Cardiac muscle cell (in vitro differentiated cells and primary cell): ENCODE measurements around the gene SAP30L. TPM values are rescaled to one million over a fixed set of nuclear protein-coding genes. Genes with fewer than 3 reads are reported as not detected.

Experiments
- DNase-seq, 2 donors: peaks; one replicate each; pipeline versions ENCODE4 v3.0.0 to v3.0.0-alpha.2; 2010 to 2017; ENCODE audit warnings: low read depth in 1 of 2, low spot score in 1 of 2
- H3K27ac ChIP-seq: fragments of 200-600 bp; sonication (generic); 2 replicates; pipeline ENCODE4 v1.5.1; 2016
- H3K27me3 ChIP-seq: fragments of 200-600 bp; sonication (generic); 2 replicates; pipeline ENCODE4 v1.6.0; 2016; ENCODE audit warnings: control low read depth
- H3K36me3 ChIP-seq: fragments of 200-600 bp; sonication (generic); 2 replicates; pipeline ENCODE4 v1.5.1; 2016; ENCODE audit warnings: control low read depth
- H3K4me1 ChIP-seq: fragments of 200-600 bp; sonication (generic); 2 replicates; pipeline ENCODE4 v1.8.1; 2017; ENCODE audit warnings: low read depth, mild to moderate bottlenecking, mixed run types
- H3K4me3 ChIP-seq: fragments of 200-600 bp; sonication (generic); 2 replicates; pipeline ENCODE4 v1.5.1; 2016; ENCODE audit warnings: mild to moderate bottlenecking
- H3K9me3 ChIP-seq: fragments of 200-600 bp; sonication (generic); 2 replicates; pipeline ENCODE4 v1.5.1; 2017; ENCODE audit warnings: low read depth, mild to moderate bottlenecking, control low read depth
- polyA plus RNA-seq: library from polyadenylated mRNA; unstranded; fragments of >200 nt; fragmentation: Nextera tagmentation; extraction: Ambion mirVana; gene quantifications from 2 replicates; pipeline ENCODE4 v1.2.1, GENCODE V29; 2016
- total RNA-seq: library from RNA; depleted of rRNA; stranded (reverse); fragments of >200 nt; gene quantifications from 2 replicates; pipeline ENCODE4 v1.2.3, GENCODE V29; 2016
- TF ChIP-seq, protein P1 (sequence below): IDR thresholded peaks from 2 replicates; pipeline ENCODE4 v1.5.1; 2012; ENCODE audit warnings: low read depth, mild to moderate bottlenecking, low read length

The SAP30L gene
- total and polyA plus RNA-seq, 2 experiments from 2014 or later: 15.5 to 37.5 TPM

DNA sequence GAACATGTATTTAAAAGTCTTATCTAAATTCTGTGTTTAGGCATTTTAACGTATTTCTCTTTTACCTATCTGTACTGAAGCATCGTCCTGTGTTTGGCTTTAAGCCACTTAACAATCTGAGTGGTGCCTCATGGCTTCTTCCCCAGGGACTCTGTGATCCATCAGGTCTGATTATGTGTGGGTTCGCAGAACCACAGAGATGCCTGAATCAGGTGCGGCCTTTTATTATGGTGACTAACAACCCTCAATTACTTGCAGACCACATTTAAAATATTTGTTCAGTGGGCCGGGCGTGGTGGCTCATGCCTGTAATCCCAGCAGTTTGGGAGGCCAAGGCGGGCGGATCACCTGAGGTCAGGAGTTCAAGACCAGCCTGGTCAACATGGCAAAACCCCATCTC, 39.6 kb upstream of the SAP30L start:
- Histone ChIP-seq H3K27ac (no peak overlapping the region), H3K9me3 (no peaks in the 10 kb centered on the region), H3K4me3 (no peak overlapping the region), H3K36me3 (no peaks in the 10 kb centered on the region), H3K27me3 (no peaks in the 10 kb centered on the region), H3K4me1 (peaks cover 10% of the 10 kb centered on the region)
- no peak for DNase-seq
- TF ChIP-seq, protein P1, sequence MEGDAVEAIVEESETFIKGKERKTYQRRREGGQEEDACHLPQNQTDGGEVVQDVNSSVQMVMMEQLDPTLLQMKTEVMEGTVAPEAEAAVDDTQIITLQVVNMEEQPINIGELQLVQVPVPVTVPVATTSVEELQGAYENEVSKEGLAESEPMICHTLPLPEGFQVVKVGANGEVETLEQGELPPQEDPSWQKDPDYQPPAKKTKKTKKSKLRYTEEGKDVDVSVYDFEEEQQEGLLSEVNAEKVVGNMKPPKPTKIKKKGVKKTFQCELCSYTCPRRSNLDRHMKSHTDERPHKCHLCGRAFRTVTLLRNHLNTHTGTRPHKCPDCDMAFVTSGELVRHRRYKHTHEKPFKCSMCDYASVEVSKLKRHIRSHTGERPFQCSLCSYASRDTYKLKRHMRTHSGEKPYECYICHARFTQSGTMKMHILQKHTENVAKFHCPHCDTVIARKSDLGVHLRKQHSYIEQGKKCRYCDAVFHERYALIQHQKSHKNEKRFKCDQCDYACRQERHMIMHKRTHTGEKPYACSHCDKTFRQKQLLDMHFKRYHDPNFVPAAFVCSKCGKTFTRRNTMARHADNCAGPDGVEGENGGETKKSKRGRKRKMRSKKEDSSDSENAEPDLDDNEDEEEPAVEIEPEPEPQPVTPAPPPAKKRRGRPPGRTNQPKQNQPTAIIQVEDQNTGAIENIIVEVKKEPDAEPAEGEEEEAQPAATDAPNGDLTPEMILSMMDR: no peak

DNA sequence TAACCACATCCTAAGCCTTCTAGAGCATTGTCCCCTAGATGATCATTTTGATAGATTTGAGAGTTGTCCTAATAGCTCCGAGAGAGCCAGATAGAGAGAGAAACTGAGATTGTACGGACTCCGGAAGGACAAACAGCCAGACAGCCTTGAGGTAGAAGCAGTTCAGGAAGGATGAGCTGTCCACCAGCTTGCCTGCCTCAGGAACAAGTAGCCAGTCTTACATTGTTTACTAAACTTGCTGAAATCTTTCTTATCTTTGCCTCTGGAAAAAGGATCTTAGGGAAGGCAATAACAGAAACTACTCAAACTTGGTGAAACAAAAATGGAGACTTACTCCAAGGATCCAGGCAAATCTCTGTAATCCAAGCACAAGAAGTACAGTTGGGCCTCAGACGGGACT, 39.0 kb upstream of the SAP30L start:
- no peak for DNase-seq
- TF ChIP-seq, protein P1: no peak
- Histone ChIP-seq H3K4me1 (peaks cover 10% of the 10 kb centered on the region), H3K9me3 (no peaks in the 10 kb centered on the region), H3K36me3 (no peaks in the 10 kb centered on the region), H3K27ac (no peak overlapping the region), H3K4me3 (no peak overlapping the region), H3K27me3 (no peaks in the 10 kb centered on the region)

DNA sequence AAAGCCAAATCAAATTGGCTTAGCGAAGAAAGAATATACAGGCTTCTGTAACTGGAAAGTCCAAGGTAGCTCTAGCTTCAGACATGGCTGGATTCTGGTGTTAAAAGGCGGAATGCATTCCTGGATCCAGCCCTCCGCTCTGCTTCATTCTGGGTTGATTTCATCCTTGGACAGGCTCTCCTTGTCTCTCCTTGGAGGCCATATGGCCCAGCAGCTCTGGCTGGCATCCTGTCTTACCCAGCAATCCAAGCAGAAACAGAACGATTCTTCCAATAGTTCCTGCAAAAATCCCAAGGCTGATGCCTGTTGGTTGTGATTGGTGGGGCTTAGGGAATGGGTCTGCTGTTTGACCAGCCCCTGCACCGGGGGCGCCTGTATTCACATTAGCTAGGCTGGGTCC, 37.0 kb upstream of the SAP30L start:
- Histone ChIP-seq H3K4me3 (no peak overlapping the region), H3K36me3 (no peaks in the 10 kb centered on the region), H3K9me3 (no peaks in the 10 kb centered on the region), H3K4me1 (peaks cover 10% of the 10 kb centered on the region), H3K27me3 (no peaks in the 10 kb centered on the region), H3K27ac (no peak overlapping the region)
- TF ChIP-seq, protein P1: no peak
- DNase-seq: no peak

DNA sequence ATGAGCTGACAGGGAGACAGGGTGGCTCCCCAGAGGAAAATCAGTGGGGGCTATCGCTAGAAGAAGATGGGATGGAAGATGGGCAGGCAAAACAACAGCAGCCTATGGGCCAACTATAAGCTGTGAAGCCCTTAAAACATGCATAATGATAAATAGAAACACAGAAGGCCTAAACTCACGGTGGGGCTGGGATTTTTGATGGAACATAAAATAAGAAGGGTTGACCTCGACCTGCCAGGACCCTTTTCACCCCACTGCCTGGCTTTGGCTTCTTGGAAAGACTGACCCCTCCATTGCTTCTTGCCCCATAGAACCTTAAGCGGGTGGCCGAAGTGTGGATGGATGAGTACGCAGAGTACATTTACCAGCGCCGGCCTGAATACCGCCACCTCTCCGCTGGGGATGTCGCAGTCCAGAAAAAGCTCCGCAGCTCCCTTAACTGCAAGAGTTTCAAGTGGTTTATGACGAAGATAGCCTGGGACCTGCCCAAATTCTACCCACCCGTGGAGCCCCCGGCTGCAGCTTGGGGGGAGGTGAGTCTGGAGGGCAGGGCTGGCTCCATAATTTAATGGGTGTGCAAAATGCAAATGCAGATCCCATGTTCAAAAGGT, 36.5 kb upstream of the SAP30L start:
- TF ChIP-seq, protein P1: no peak
- no peaks in the 10 kb centered on the region for H3K36me3 ChIP-seq

DNA sequence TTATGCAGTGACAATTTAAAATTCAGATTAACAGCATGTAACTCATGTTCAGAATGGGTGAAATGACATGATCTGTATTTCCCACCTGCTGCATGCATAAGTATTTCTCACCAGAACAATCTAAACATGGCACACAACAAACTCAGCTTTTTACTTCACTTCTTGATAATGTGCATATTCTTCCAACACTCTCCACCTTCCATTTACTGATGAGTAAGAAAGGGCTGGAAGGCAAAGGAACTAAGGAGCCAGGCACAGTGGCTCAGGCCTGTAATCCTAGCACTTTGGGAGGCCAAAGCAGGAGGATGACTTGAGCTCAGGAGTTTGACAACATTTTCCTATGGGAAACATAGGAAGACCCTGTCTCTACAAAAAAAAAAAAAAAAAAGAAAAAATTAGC, 35.8 kb upstream of the SAP30L start:
- peaks cover 6% of the 10 kb centered on the region for H3K4me1 ChIP-seq
- H3K27ac ChIP-seq: no peak overlapping the region
- no peak overlapping the region for H3K4me3 ChIP-seq
- H3K27me3 ChIP-seq: no peaks in the 10 kb centered on the region
- TF ChIP-seq, protein P1: no peak
- H3K36me3 ChIP-seq: no peaks in the 10 kb centered on the region
- no peak for DNase-seq
- no peaks in the 10 kb centered on the region for H3K9me3 ChIP-seq

More for the DNA sequence above, 36.5 kb upstream of the SAP30L start:
- no peak overlapping the region for H3K4me3 ChIP-seq
- H3K27me3 ChIP-seq: no peaks in the 10 kb centered on the region
- H3K27ac ChIP-seq: no peak overlapping the region
- peaks cover 10% of the 10 kb centered on the region for H3K4me1 ChIP-seq
- no peaks in the 10 kb centered on the region for H3K9me3 ChIP-seq
- DNase-seq: no peak
